BLaER1 treated with 17β-estradiol and CSF1 and Interleukin-3, amounts not matched to agents 10 nM and 100 nM (cell line): ENCODE data around the gene MGST3.

Experiments
- H3K27ac ChIP-seq, 11 experiments: shearing (Covaris generic); formaldehyde crosslinking; 2 replicates each; pipeline ENCODE4 v1.8.1; 2022
- H3K27me3 ChIP-seq, 11 experiments: shearing (Covaris generic); formaldehyde crosslinking; 2 replicates each; pipeline ENCODE4 v1.8.1; 2022
- H3K36me3 ChIP-seq, 11 experiments: shearing (Covaris generic); formaldehyde crosslinking; 2 replicates each; pipeline ENCODE4 v1.8.1; 2022
- H3K4me1 ChIP-seq, 10 experiments: shearing (Covaris generic); formaldehyde crosslinking; 2 replicates each; pipeline ENCODE4 v1.8.1; 2022
- H3K4me2 ChIP-seq, 11 experiments: shearing (Covaris generic); formaldehyde crosslinking; 2 replicates each; pipeline ENCODE4 v1.8.1; 2022
- H3K4me3 ChIP-seq, 10 experiments: shearing (Covaris generic); formaldehyde crosslinking; 2 replicates each; pipeline ENCODE4 v1.8.1; 2022
- H3K9ac ChIP-seq, 11 experiments: shearing (Covaris generic); formaldehyde crosslinking; 2 replicates each; pipeline ENCODE4 v1.8.1; 2022
- H3K9me3 ChIP-seq, 11 experiments: shearing (Covaris generic); formaldehyde crosslinking; replicated peaks in 1 of 11; 2 replicates each; pipeline ENCODE4 v1.8.1; 2022
- H4K20me1 ChIP-seq, 11 experiments: shearing (Covaris generic); formaldehyde crosslinking; 2 replicates each; pipeline ENCODE4 v1.8.1; 2022
- Cebpa-rat ChIP-seq, 11 experiments: shearing (Covaris generic); IDR thresholded peaks; 2 replicates each; pipeline ENCODE4 v1.8.1; 2022

The MGST3 gene

GRCh38 chr1:165661703-165662102 lies 30.7 kb downstream of the MGST3 start:
- H3K4me2 ChIP-seq, result no peak overlapping the region
- peaks cover 0 to 5% (median 0%) of the 10 kb centered on the region in 11 experiments; a peak in 2 of 22 replicates for H3K9me3 ChIP-seq
- H4K20me1 ChIP-seq, result no peaks in the 10 kb centered on the region; a peak in 1 of 22 replicates
- H3K4me1 ChIP-seq, result peaks cover 6 to 12% (median 9%) of the 10 kb centered on the region in 10 experiments; a peak in 18 of 20 replicates
- no peaks in the 10 kb centered on the region for H3K27me3 ChIP-seq
- H3K9ac ChIP-seq, result no peak overlapping the region
- H3K36me3 ChIP-seq, result peaks cover 68 to 100% (median 88%) of the 10 kb centered on the region in 11 experiments
- no peak overlapping the region for H3K4me3 ChIP-seq
- no peak for TF ChIP-seq Cebpa-rat (IDR thresholded peaks at IDR 0.05)
- H3K27ac ChIP-seq, result no peak overlapping the region

- no peak for TF ChIP-seq Cebpa-rat (IDR thresholded peaks at IDR 0.05)
- H3K4me2 ChIP-seq, result no peak overlapping the region
- no peaks in the 10 kb centered on the region; a peak in 1 of 22 replicates for H4K20me1 ChIP-seq
- H3K4me3 ChIP-seq, result no peak overlapping the region
- no peak overlapping the region for H3K27ac ChIP-seq
- H3K36me3 ChIP-seq, result peaks cover 73 to 100% (median 88%) of the 10 kb centered on the region in 11 experiments
- peaks cover 0 to 5% (median 0%) of the 10 kb centered on the region in 11 experiments; a peak in 2 of 22 replicates for H3K9me3 ChIP-seq
- no peaks in the 10 kb centered on the region for H3K27me3 ChIP-seq
- H3K4me1 ChIP-seq, result peaks cover 6 to 17% (median 12%) of the 10 kb centered on the region in 10 experiments; a peak in 18 of 20 replicates
- no peak overlapping the region for H3K9ac ChIP-seq
Measured at GRCh38 chr1:165662186-165662585, 31.2 kb downstream of the MGST3 start.

- TF ChIP-seq Cebpa-rat (IDR thresholded peaks at IDR 0.05), result peak in 1 of 11 experiments; percentile 22; a peak in 1 of 22 replicates
- peaks cover 6 to 22% (median 13%) of the 10 kb centered on the region in 10 experiments; a peak in 18 of 20 replicates for H3K4me1 ChIP-seq
- peak overlapping the region in 10 of 11 experiments; percentile 20 to 76 (median 62); a peak in 19 of 22 replicates for H3K4me2 ChIP-seq
- peaks cover 0 to 5% (median 0%) of the 10 kb centered on the region in 11 experiments; a peak in 2 of 22 replicates for H3K9me3 ChIP-seq
- H3K9ac ChIP-seq, result no peak overlapping the region
- H4K20me1 ChIP-seq, result no peaks in the 10 kb centered on the region; a peak in 1 of 22 replicates
- H3K36me3 ChIP-seq, result peaks cover 93 to 100% (median 98%) of the 10 kb centered on the region in 11 experiments
- H3K27ac ChIP-seq, result peak overlapping the region in 6 of 11 experiments; percentile 34 to 58 (median 48); a peak in 9 of 22 replicates
- H3K27me3 ChIP-seq, result no peaks in the 10 kb centered on the region
- H3K4me3 ChIP-seq, result peak overlapping the region in 1 of 10 experiments; percentile 12; a peak in 1 of 20 replicates
Measured at GRCh38 chr1:165666152-165666825, 35.3 kb downstream of the MGST3 start.

GRCh38 chr1:165668184-165668583 lies 37.1 kb downstream of the MGST3 start:
- no peak overlapping the region for H3K4me3 ChIP-seq
- peaks cover 92 to 100% (median 98%) of the 10 kb centered on the region in 11 experiments for H3K36me3 ChIP-seq
- H3K9me3 ChIP-seq, result peaks cover 0 to 5% (median 0%) of the 10 kb centered on the region in 11 experiments; a peak in 2 of 22 replicates
- TF ChIP-seq Cebpa-rat (IDR thresholded peaks at IDR 0.05), result no peak
- no peaks in the 10 kb centered on the region for H3K27me3 ChIP-seq
- no peak overlapping the region for H3K4me2 ChIP-seq
- no peak overlapping the region for H3K27ac ChIP-seq
- no peaks in the 10 kb centered on the region for H4K20me1 ChIP-seq
- peaks cover 6 to 22% (median 13%) of the 10 kb centered on the region in 10 experiments; a peak in 18 of 20 replicates for H3K4me1 ChIP-seq
- H3K9ac ChIP-seq, result no peak overlapping the region

DNA sequence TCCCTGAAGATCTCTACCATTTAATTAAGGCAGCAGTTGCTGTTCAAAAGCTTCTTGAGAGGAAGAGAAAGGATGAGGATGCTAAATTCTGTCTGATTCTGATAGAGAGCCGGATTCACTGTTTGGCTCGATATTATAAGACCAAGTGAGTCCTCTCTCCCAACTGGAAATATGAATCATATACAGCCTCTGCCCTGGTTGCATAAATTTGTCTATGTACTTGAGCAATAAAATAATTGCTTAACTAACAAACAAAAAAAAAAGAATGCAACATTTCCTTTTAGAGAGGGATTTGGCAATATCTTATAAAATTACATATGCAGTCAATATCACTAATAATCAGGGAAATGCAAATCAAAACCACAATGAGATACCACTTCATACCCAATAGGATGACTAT lies 40.5 kb downstream of the MGST3 start:
- no peaks in the 10 kb centered on the region for H3K27me3 ChIP-seq
- no peak overlapping the region for H3K27ac ChIP-seq
- TF ChIP-seq Cebpa-rat (IDR thresholded peaks at IDR 0.05), result no peak
- H3K4me1 ChIP-seq, result peaks cover under 1 to 21% (median 8%) of the 10 kb centered on the region in 10 experiments; a peak in 17 of 20 replicates
- no peak overlapping the region for H3K4me3 ChIP-seq
- peaks cover 85 to 100% (median 93%) of the 10 kb centered on the region in 11 experiments for H3K36me3 ChIP-seq
- no peak overlapping the region for H3K9ac ChIP-seq
- H3K4me2 ChIP-seq, result no peak overlapping the region
- H4K20me1 ChIP-seq, result no peaks in the 10 kb centered on the region
- no peaks in the 10 kb centered on the region for H3K9me3 ChIP-seq

GRCh38 chr1:165674599-165674998 lies 43.6 kb downstream of the MGST3 start:
- Histone ChIP-seq H3K27ac (no peak overlapping the region), H3K27me3 (no peaks in the 10 kb centered on the region), H3K4me2 (peak overlapping the region in 3 of 11 experiments; percentile 27 to 43 (median 31); a peak in 3 of 22 replicates), H3K4me1 (peaks cover 4 to 13% (median 7%) of the 10 kb centered on the region in 10 experiments; a peak in 15 of 20 replicates), H3K36me3 (peaks cover 84 to 100% (median 92%) of the 10 kb centered on the region in 11 experiments), H4K20me1 (no peaks in the 10 kb centered on the region), H3K9me3 (no peaks in the 10 kb centered on the region), H3K4me3 (no peak overlapping the region), H3K9ac (no peak overlapping the region)
- no peak for TF ChIP-seq Cebpa-rat (IDR thresholded peaks at IDR 0.05)

GRCh38 chr1:165675794-165676193 lies 44.8 kb downstream of the MGST3 start:
- Histone ChIP-seq H4K20me1 (0 out of 22 replicates have a peak, but pooled peaks cover 0 to 4% (median 0%) of the 10 kb centered on the region in 11 experiments), H3K9me3 (0 out of 22 replicates have a peak, but pooled peaks cover 0 to 5% (median 0%) of the 10 kb centered on the region in 11 experiments), H3K27me3 (no peaks in the 10 kb centered on the region), H3K36me3 (peaks cover 88 to 100% (median 95%) of the 10 kb centered on the region in 11 experiments), H3K9ac (no peak overlapping the region), H3K4me2 (no peak overlapping the region), H3K27ac (no peak overlapping the region), H3K4me1 (peaks cover 4 to 9% (median 7%) of the 10 kb centered on the region in 10 experiments; a peak in 15 of 20 replicates), H3K4me3 (no peak overlapping the region)
- no peak for TF ChIP-seq Cebpa-rat (IDR thresholded peaks at IDR 0.05)

- TF ChIP-seq Cebpa-rat (IDR thresholded peaks at IDR 0.05), result no peak
- peaks cover 91 to 100% (median 95%) of the 10 kb centered on the region in 11 experiments for H3K36me3 ChIP-seq
Measured at GRCh38 chr1:165678509-165678908, 47.5 kb downstream of the MGST3 start.

More at GRCh38 chr1:165678509-165678908, 47.5 kb downstream of the MGST3 start:
- Histone ChIP-seq H3K4me3 (no peak overlapping the region), H3K9me3 (peaks cover 0 to 23% (median 6%) of the 10 kb centered on the region in 11 experiments; a peak in 10 of 22 replicates), H3K9ac (no peak overlapping the region), H3K27me3 (no peaks in the 10 kb centered on the region), H3K27ac (no peak overlapping the region), H3K4me2 (peak overlapping the region in 3 of 11 experiments; percentile 7 to 25 (median 15); a peak in 3 of 22 replicates), H4K20me1 (peaks cover 0 to 8% (median 0%) of the 10 kb centered on the region in 11 experiments; a peak in 2 of 22 replicates), H3K4me1 (peaks cover 4 to 9% (median 7%) of the 10 kb centered on the region in 10 experiments; a peak in 15 of 20 replicates)
